ENCODE data around the gene CHST15.

The CHST15 gene

DNA sequence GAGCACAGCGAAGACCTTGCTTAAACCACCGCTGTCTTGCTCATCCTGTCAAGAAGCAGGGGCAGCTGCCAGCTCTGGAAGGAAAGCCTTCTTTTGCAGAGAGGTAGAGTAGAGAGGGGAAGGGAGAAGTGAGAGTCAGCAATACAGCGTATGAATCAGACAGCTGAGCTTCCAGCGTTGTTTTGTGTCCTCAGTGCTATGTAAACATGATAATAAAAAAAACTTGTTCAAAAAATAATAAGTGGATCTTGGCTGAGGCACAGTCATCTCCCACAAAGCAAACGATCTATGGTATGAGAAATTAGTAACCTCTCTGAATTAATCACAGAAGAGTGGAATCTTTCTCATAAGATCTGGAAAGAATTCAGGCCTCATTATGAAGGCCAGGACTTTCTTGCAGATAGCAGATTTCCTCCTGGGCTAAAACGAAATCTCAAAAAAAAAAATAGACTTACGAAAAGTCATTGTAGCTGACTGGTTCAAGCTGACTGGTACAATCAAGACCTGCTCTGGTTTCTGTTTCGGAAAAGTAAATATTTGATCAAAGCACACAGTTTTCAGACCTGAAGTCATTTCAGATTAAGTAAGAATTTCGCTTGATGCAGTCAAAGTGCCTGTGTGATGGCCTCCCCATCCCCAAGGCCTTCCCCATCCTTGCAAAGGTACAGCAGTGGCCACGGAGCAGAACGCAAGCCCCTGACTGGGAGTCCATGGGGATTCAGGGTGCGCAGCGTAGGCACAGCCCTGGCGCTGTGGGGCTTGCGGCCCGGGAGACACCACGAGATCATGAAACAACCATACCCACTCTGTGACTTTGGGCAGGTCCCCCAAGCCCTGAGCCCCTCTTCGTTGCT, 29.4 kb downstream of the CHST15 start:
- DNase-seq = no peak

DNA sequence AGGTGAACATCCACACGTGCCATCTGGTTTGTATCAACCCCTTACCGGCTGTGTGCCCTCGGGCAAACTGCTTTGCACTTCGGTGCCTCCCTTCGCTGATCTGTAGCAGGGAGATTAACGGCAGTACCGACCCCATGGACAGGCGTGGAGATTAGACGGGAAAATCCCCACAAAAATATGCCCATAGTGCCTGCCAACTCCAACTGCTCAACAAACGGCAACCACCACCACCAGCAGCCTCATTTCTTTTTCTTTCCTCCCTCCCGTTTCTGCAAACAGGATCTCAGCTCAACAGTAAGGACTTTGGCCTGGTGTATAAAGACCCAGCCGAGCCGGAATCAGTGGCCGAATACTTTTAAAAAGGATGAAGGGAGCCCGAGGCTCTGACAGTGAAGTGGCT, 31.0 kb downstream of the CHST15 start:
- no peak for DNase-seq

DNA sequence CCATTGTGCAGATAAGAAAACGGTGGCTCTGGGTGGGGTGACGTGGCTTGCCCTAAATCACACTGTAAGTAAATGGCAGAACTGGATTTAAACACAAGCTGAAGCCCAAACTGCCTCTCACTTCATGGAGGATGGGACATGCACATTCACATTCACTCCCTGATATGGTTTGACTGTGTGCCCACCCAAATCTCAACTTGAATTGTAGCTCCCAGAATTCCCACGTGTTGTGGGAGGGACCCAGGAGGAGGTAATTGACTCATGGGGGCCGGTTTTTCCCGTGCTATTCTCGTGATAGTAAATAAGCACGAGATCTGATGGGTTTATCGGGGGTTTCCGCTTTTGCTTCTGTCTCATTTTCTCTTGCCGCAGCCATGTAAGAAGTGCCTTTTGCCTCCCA, 32.4 kb downstream of the CHST15 start:
- DNase-seq = no peak

- no peak for DNase-seq
Observed at GRCh38 chr10:124060148-124060720, 33.2 kb downstream of the CHST15 start.

GRCh38 chr10:124059551-124059950, 33.8 kb downstream of the CHST15 start:
- DNase-seq = no peak

- no peak for DNase-seq
Observed at GRCh38 chr10:124058346-124059003, 34.9 kb downstream of the CHST15 start.

DNA sequence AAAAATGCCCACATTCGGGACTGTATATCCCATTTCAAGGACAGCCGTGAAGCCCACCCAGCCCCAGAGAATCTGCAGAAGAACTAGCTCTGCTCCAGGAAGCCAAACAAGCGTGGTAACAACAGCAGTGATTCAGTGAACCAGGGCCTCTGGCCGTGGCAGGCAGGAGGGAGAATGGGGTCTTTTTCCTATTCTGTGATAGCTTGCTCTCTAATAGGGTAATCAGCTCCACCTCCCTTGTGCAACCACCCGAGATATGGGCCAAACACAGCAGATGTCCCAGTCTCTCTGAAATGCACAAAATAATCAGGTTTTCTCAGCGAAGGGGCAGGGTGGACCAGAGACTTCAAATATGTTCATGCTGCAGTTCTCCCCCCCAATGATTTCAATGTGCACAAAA, 35.8 kb downstream of the CHST15 start:
- no peak for DNase-seq

- DNase-seq = no peak
Observed at GRCh38 chr10:124056337-124056980, 36.9 kb downstream of the CHST15 start.

DNA sequence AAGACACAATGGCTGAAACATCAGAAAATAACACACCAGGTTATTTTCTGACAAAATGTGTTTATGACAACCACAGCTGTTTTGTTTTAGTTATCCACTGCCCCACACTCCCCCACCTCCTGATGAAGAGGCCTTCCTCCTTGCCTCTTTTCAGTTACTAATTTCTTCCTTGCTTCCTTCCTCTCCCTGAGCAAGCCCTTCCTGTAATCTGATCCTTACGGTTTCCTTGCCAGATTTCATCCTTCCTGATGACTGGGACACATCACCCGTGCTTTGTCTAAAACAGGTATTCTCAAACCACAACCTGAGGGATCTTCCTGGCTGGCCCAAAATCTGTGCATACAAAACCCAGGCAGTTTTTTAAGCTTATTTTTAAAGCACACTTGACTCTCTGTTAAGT, 39.4 kb downstream of the CHST15 start:
- no peak for DNase-seq

GRCh38 chr10:124052561-124052960, 40.8 kb downstream of the CHST15 start:
- DNase-seq = no peak

- DNase-seq = no peak
Observed at GRCh38 chr10:124050021-124051015, 43.1 kb downstream of the CHST15 start.

DNA sequence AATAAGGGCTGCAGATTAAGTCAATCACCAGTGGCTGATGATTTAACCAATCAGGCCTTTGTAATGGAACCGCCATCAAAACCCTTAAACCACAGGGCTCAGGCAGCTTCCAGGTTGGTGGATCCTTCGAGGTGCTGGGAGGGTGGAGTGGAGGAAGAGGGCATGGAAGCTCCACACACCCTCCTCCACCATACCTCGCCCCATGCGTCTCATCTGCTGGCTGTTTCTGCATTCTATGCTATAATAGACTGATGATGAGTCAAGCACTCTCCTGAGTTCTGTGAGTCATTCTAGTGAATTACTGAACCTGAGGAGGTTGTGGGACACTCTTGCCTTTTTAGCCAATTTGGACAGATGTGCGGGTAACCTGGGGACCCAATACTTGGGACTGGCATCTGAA, 43.9 kb downstream of the CHST15 start:
- DNase-seq = no peak

- no peak for DNase-seq
Observed at GRCh38 chr10:124048371-124049290, 44.8 kb downstream of the CHST15 start.

DNA sequence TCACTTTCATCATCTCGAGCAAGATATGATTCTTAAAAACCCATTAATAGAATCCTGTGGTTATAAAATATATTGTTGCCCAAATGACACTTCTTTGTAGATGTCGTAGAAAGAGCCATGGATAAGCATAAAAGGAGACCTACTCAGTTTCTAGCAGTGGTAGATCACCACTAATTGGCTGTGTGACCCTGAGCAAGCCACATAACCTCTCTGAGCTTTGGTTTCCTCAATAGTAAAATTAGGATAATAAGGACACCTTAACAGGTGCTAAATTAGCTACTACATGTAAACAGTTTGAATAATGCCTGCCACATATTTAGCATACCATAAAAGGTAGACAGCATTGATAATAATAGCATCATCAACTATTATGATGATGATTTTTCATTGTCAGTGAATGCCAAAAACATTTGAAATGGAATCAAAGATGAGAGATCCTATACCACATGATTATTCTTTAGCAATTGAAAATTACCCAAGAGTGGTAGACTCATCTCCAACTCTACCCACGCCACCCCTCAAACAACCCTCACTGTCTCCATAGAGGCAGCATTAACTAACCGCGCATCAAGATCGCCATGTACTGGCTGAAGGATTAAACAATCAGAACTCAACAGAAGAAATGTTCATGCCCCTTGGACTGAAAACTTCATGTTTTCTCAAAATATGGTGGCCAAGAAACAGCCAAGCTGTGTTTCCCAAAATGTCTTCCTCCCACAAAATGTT, 45.8 kb downstream of the CHST15 start:
- DNase-seq = no peak

DNA sequence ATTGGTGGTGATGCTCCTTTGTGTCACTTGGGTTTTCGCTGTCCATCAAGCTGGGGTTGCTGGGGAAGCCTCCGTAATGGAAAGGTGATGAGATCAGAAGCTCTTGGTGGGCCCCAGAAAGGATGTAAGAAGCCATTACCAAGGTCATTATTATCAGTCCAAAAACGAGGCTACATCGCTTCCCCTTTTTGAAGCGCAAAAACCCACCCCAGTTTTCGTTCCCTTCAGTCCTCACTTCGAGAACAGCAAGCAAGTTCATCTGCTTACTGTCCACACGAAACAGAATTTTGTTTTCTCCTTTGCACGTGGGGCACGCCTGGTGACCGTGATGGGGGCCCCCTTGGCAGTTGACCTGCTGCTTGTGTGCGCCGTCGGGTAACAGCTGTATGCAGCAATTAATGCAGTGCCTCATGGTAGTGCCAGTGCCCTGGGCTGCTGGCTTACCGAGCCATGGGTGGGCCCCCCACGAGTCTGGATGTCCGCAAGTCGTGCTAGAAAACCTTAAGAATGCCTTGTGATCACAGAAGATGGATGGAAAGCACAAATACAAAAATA, 47.5 kb downstream of the CHST15 start:
- no peak for DNase-seq

- DNase-seq = no peak
Observed at GRCh38 chr10:124045276-124045675, 48.1 kb downstream of the CHST15 start.

DNA sequence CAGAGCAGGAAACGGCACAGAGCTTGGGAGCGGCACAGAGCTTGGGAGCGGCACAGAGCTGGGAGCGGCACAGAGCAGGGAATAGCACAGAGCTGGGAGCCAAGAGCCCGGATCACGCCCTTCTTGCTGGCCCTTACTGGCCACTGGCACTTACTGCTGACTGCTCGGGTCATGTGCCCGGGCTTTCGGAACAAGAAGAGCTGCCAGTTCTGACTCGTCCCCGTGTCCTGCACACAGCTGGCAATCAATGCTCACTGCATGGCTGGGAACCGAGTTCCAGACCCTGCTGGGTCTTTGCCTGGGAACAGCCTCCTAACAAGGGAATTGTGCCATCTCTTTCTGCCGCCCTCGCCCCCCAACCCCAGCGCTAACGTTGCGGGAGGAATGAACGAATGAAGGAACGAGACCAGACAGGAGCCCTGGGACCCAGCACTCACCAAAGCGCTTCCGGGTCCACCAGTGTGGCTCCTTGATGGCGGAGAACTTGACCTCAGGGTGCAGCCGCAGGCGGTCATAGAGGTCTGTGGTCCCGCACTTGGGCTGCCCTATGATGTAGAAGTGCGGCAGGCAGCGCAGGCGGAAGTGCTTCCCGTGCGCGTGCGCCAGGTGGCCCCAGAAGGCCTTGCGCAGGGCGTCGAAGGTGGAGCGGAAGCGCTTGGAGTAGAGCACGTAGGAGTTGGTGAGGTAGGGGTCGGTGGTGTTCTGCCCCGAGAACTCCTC, 49.1 kb downstream of the CHST15 start:
- no peak for DNase-seq

DNA sequence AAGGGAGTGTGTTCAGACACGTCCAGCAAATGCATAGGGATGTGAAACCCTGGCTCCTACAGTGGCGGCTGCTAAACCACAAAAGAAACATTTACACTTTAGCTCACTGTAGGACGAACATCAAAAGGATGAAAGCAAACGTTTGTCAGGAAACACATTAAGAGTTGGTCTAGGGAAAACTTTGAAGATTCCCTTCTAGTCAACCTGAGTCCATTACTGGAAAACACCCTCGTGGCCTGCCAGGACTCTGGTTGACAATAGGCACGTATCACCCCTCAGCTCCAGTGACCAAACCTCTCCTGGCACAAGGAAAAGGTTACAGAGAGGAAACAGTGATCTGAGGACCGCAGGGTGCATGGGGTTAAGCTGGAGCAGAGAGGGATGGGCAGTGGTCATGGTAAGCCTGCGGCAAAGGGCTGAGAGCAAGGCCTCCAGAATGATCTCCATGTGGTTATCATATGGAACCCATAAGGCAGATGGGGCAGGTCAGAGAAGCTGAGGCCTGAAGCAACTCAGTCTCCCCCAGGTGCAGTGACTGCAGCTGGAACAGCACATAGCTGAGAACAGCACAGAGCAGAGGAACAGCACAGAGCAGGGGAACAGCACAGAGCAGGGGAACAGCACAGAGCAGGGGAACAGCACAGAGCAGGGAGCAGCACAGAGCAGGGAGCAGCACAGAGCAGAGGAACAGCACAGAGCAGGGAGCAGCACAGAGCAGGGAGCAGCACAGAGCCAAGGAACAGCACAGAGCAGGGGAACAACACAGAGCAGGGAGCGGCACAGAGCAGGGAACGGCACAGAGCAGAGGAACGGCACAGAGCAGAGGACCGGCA, 49.9 kb downstream of the CHST15 start:
- DNase-seq = no peak
